Superior temporal gyrus (tissue), 1 donor: ENCODE results near the gene RAD51B.
"Not testable (repeated sequence)": the region's sequence is repeated elsewhere in the genome, so short reads cannot be mapped to it uniquely, and the experiment has no call there.

Source experiments
- DNase-seq: peaks from one replicate; pipeline ENCODE4 v3.0.0-alpha.2; 2016; ENCODE audit errors: extremely low spot score

RAD51B gene

DNA sequence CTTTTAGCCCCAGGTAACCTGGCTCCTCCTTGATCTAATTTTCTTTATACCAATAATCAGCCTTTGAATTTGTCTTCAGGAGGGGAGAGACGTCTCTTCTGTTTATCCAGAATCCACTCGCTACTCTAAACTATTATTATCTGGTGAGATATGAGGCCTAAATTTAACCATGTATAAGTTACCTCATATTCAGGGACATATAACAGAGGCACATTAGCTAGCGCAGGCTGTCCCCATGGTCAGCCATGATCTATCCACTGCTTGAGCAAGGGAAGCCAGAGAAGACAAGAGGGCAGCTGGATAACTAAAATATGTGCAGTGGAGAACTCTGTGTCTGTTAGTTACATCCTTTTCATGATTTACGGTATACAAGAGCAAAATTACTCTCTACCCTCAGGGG lies 481.0 kb downstream of the RAD51B start:
- no peak for DNase-seq

DNA sequence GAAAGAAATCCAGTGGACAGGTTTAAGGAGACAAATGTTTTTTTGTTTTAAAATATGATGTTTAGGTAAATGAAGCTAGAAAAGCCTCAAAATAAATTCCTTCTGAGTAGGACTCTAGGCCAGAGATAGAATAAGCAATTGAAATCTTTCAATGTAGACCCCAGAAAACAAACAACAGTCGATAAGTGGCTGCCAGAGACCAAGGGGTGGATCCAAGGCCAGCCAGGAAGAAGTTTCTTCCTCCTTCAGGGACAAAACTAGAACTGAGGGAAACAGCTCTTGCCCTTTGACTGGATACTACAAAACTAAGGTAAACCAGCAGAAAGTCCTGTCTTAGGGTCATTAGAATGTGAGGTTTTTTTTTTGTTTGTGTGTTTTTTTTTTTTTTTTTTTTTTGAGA lies 481.6 kb downstream of the RAD51B start:
- DNase-seq, result no peak

DNA sequence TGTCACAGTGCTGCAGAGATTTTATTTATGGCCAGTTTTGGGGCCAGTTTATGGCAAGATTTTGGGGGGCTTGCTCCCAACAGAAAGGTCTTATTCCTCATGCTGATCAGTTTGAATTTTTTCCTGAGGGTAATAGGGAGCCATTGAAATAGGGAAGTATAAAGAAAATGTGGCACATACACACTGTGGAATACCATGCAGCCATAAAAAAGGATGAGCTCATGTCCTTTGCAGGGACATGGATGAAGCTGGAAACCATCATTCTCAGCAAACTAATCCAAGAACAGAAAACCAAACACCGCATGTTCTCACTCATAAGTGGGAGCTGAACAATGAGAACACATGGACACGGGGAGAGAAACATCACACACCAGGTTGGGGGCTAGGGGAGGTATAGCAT lies 483.4 kb downstream of the RAD51B start:
- not testable (repeated sequence) for DNase-seq

DNA sequence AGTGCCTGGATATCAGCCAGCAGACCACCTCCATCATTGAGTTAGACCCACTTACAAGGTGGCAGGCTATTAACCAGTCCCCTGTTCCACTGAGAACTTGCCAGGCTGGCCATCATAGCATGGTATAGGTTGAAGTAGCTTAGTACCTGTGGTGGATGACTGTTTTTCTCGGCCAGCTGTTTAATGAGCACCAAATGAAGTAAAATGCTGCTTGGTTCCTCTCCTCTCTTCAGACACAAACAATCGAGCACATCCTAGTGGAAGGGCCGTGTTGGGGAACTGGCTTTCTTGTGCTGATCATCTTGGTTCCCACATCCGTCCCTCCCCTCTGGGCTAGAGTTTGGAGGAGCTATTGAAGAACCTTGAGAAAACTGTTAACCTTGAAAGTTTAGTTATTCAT lies 486.2 kb downstream of the RAD51B start:
- DNase-seq, result no peak

DNA sequence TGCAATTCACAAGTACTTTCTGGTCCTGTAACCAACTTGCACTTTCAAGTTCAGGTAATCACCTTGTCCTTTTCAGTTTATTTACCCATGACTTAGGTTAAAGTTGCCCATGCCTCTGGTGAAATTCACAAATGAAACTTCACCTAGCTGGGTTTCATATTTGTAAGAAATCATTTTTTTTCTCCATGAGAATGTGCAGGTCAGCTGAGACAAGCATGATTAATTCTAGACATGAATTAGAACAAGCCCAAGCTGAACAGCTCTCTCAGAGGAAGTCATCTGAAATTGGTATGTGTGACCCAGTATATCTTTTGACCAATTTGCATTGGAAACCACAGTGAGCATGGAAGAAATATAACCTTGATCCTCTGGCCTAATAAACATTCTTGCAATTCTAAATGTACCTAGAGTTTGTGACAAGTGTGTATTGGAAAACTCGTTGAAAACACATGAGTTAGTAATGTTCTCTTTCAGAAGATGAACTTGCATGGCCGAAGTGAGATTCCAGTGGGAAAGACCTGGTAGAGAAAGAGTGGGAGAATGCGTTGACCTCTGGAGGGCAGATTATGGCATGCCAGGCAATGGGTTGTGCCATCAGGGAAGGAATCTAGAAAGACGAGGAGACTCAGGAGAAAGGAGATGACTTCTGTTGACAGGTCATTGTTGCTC lies 486.8 kb downstream of the RAD51B start:
- no peak for DNase-seq

DNA sequence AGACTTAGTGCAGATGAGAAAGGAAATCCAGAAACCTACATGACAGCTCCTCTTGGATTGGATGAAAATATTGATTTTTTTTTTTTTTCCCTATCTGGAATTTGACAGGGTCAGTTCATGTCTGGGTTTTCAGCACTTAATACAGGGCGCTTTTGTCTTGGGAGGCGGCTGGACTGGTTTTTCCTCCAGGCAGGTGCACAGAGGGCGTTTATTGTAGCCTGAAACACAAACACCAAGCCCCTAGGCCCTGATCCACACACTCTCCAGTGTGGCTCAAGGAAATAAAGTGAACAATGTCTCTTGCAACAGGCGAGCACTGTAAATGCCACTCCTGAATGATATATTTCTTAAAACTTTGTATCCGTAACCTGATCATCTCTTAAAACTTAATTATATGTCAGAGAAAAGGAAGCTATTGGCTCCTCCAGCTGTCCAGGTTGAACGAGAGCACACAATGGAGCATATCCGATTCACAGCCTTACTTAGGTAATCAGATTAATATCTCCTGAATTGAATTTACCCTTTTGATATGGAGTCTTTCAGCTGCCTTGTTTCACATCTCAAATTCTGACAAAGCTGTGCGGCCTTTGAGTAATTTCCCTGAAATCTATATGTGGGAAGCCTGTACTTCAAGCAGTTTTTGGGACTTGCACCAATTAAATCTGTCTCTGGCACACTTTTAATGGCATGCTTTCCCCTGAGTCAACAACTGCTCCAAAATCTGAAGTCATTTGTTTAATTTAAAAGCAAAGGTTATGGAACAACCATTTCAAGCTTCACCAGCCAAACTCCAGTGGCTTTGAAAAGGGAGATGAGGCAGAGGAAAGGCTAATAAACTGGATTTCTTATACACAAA lies 487.6 kb downstream of the RAD51B start:
- DNase-seq, result no peak

DNA sequence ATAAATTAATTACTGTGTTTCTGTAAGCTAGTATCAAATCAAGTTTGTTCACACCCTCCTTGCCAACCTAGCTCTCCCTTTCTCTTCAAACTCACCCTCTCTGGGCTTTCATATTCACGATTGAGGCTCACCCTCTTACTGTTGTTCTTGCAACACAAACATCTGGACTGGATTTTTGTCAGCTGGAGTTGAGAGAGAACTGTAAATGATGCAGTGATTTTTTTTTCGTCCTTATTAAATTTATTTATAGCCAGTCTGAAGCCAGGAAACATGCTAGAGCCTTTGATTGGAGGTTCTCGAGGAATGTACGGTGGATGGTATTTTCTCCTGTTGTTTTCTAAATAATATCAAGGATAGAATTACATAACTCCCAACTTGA lies 488.2 kb downstream of the RAD51B start:
- no peak for DNase-seq

DNA sequence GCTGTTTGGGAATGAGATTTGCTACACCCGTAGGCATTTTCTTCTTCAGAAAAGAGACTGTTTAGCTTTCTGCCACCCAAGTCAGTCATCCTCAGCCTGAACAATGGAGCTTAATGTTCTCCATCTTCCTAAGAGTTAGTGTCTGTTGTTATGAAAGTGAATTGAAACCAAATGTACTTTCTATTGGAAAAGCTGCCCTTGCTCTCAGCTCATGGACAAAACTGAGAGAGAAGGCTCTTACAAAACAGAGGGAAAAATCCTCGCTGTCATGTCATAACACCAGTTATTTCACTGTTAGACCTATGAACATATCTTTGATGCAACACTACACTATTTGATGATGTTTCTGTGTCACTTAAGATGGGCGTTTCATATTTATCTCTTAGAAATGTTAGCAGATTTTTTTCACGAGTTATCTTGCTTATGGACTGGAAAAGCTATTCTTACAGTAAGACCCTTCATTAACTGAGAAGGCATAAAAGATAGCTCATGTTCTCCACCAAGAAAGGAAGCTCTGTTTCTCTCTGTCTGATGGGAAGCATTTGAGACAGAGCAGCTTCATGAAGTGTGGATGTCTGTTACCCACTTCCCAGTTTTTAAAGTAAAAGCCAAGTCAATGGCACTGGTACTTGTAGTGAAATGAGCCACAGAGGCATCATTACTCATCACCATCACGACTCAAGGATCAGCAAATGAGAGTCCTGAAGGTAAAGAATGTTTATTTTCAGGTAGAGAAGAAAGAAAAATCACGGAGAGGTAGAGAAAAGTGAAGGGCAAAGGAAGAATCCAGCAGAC lies 489.3 kb downstream of the RAD51B start:
- DNase-seq, result peak; percentile 66

DNA sequence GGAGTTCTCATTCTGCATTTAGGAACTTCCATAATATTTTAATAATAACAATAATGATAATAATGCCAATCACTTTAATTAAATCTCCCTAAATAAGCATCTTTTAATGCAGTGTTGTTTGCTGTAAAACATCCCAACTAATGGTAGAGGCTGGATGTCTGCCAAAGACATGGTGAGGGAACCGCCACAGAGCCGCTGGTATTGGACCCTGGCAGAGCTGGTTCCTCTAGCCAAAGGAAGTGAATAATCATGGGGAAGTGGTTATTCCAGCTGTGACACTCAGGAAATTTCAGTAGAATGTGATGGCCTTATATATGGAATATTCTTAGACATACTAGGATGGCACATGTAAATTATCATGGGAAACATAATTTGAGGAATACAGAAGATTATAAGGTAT lies 490.0 kb downstream of the RAD51B start:
- DNase-seq, result no peak

DNA sequence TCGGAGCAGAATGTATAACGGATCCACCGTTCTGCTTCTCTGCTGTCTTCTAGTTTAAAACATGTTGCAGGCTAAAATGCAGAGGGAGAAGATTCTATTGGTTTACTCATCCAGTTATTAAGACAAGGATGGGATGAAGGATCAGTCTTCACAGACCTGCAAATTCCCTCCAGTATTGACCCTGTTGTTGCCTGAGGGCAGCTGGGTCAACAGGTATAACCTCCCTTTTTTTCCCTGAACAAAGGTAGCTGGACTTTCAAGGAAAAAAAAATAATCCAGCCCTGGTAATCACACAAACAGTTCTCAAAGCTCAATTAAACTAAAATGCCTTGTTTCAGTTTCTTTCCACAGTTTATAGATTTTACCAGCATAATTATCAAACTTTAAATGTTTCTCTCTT lies 492.7 kb downstream of the RAD51B start:
- DNase-seq, result no peak

DNA sequence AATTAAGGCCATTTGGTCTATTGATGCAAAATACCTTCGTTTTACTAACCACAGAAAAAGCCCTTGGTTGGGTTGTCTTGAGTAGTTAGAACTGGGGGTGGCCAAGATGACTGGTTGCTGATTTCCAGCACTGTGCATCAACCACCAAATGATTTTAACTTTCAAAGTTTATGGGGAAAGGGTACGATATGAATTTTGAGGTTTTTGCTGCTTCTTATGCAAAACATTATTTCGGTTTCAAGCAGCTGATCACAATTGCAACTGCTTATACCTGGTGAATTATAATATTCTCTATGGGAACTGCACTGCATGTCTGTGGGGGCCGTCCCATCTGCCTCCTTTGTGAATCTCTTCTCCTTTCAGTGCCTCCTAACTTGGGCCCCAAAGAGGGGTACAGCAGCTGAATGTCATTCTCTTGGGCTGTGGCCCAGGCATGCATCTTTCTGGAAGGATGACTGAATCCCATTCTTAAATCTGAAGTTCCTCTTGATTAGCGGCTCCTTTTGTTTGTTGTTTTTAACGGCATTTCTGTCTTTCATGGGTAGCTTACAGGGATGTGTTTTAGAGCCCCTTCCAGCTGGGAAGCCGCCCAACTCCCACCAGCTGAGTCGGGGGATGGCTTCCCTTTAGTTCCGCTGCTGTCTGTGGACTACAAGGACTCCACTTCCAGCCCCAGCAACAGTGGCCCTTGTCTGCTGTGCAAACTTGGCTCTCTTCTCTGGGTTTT lies 493.5 kb downstream of the RAD51B start:
- no peak for DNase-seq

DNA sequence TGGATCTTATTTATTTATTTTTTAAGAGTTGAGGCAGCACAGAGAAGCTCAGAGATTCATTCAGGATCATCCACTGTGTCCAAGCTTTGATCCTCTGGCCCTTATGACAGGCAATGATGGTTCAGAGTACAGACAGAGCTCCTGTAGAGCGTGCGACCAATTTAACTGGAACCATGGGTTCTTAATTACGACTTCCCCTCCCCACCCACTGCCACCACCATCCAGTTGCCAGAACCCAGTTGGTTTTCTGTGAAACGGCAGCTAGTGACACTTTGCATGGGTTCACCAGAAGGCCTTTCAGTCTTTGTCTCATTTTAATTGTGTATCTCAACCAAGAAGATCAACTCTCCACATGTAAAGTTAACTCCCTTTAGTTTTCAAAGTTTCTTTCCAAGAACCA lies 495.1 kb downstream of the RAD51B start:
- DNase-seq, result no peak

DNA sequence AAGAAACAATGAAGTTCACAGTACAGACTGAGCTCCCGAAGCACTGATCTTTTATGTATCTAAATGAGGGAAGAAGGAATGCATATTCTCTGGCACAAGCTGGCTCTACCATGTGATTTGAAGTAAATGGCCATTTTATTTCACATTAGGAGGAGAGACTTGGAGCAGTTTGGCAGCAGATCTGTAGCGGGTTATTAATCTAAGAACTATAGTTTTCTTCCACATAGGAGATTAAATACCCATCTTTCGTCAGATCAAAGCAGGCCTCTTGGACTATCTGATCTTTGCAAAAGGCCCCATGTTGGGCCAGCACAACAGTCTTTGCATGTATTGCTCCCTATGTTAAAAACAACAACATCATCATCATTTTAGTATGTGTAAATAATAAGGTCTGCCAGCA lies 495.5 kb downstream of the RAD51B start:
- DNase-seq, result no peak

DNA sequence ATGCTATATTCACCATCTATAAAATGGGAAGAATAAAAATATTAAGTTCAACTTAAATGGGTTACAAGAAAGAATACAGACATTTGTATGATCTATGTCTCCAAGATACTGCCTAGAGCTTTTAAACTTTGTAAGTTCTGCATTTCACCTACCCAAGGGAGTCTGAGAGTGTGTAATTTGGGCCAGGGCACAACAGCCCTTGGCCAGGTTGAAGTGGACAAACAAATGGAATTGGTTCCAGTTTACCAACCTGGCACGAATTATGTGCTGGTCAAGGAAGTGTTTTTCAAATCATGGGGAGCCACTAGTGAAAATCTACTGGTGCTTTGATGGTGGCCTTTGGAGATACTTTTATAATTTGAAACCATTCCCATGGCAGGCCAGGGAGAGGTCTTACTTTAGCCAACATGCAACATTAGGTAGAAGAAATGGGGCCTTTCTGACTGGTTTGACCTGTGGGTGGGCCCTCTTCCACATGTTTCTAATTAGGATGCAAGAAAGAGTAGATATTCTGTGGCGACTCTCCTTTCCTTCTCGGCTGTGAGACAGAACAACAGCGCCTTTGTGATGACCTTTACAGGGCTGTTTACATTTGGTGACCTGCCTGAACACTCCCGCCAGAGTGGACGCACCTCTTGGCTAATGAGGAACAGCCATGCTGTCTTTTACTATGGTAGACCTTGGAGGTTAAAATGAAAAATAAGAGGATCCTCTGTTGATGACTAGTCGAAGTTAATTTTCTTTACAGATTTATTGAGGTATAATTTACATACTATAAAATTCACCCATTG lies 496.7 kb downstream of the RAD51B start:
- no peak for DNase-seq

DNA sequence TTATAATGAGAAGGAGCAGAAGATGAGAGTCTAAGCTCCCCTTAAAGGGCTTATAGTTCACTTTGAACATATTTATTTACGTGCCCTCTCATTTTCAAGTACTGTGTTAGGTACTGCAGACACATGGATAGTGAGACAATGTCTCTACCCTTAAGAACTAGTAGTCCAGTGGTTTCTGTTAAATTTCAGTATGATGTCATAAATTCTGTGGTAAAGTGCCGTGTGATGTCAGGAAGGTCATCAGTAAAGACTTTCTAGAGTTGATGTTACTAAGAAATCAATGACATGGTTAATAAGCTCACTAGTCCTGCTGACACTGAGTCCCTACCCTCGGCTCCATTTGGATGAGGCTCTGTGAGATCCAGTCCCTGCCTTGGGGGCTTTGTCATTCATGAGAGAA lies 497.7 kb downstream of the RAD51B start:
- DNase-seq, result no peak

DNA sequence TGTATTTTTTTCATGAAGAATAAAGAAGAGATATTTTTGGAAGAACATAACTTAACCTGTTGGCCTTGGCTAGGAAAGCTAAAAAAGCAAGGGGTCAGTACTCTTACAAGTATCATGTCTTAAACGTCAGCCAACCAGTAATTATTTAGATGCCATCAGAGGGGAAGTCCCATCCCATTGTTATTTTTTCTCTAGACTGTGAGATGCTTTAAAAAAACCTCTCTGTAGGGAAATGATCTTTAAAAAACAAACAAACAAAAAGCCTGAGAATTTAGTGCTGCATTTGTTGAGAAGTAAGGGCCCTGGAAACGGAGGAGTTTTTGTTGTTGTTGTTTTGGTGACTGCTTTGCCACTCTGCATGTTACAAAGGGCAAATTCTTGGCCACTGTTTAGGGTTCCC lies 499.2 kb downstream of the RAD51B start:
- no peak for DNase-seq

DNA sequence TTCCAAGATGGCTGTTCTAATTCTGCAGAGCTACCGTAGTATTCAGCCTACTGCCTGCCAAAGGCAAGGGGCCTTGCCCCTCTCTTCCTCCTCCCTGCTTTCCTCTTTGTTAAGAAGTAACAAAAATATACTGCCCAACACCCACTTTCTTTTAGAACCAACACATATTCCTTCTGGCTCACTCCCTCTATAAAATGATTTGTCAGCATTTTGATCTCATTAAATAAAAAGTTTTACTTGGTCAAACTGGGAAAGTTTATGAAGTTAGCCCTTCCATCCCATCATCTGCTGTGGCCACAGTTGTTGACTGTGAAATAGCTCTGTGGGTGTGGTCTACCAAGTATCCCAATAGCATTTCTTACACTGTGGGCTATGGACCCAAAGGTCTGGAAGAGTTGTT lies 500.9 kb downstream of the RAD51B start:
- DNase-seq, result no peak

DNA sequence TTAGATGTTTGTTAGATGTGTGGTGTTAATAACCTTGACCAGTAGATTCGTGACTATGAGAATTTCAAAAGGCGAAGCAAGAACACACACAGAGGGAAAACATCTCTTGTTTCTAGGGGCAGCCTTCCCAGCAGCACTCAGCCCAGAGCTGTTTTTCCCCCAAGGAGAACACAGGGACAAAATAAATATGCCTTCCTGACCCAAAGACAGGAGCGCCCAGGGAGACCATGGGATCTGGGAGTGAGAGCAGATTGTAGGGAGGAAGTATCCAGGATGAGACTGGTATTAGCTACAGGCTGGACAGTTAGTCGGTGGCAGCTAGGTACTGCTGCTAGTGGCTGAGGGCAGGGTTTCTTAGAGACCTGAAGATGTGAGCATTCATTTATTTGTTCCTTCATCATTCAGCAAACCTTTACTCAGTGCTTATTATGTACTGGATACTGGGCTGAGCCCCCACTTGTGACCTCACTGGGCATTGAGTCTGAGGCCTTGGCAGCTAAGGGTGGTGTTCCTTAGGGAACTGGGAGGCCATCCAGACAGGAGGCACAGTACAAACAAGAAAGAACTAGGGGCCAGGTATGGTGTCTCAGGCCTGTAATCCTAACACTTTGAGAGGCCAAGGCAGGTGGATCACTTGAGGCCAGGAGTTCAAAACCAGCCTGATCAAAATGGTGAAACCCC lies 503.5 kb downstream of the RAD51B start:
- no peak for DNase-seq

DNA sequence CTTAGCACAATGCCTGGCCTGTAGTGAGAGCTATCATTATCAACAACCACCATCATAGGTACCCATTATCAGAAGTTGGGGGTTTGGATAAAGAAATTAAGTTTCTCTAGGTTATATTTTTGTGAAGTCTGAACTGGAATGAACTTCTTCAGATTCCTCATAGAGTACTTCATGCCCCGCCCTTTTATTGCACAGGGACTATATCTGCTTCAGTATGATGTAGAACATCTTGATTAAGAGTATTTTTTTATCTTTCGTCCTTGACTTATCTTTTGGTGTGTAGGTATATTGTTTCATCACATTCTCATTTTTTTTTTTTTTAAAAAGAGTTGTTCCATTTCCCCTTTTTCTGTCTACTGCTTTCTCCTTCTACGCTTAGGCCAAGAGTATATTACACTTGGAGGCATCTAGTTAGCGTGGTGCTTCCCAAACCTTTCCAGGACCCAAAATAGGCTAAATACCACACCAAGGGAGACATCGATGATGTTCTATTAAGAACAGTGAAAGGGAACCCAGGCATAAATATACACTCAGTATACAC lies 505.8 kb downstream of the RAD51B start:
- DNase-seq, result no peak

DNA sequence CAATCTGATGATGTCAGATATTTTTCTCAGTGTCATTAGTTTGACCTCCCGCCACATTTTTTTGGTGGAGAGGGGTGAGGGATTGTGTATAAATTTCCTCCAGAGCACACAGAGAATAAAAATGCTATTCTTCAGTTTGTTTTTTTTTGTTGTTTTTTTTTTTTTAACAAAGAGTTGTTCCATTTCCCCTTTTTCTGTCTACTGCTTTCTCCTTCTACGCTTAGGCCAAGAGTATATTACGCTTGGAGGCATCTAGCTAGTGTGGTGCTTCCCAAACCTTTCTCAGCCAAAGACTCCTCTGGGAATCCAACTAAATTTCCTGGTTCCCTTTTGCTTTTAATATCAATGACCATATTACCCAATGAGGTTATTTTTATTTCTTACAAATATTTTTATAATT lies 507.7 kb downstream of the RAD51B start:
- DNase-seq, result no peak
